ENCODE results near the gene AUTS2. TPM values are rescaled to one million over a fixed set of nuclear protein-coding genes. Genes with fewer than 3 reads are reported as not detected.

AUTS2 gene
- polyA plus RNA-seq, 1 donor (not counting 4 experiments of a cell fraction or from before 2014, with no cell fraction given) = 4.7 TPM

DNA sequence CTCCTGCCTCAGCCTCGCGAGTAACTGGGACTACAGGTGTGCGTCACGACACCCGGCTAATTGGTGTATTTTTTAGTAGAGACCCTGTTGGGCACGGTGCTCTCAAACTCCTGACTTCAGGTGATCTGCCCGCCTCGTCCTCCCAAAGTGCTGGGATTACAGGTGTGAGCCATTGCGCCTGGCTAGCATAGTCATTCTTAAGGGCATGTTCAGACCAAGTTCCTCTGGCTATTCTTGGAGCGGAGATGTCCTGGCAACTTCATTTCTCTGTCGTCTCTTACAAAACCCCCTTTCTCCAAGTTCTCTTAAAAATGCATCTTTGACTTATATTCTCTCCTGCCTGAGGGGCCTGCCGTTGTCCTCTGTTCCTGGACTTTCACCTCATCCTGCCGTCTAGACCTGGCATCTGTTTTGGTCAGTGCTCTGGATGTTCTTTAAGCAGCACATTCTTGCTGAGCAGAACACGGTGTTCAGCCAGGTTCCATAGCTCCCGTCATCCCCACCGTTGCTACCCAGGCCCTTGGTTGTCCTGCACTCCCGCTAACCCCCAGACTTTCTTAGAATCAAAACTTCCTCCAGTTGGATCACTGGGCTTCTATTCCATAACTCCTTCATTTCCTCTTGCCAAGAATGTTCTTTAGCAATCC, 1023.8 kb downstream of the AUTS2 start:
- Histone ChIP-seq H3K36me3 (ENCODE audit: control insufficient read depth in 2 of 2, extremely low read depth in 1 of 2, insufficient read depth in 2 of 2, low read length in 2 of 2) (no peaks in the 10 kb centered on the region), H3K4me1 (ENCODE audit: control insufficient read depth, extremely low read depth, insufficient read depth, low read length) (peaks cover 6% of the 10 kb centered on the region), H3K4me2 (ENCODE audit: control insufficient read depth, extremely low read depth, insufficient read depth, low read depth, low read length) (peak overlapping the region; percentile 9), H3K9ac (ENCODE audit: control insufficient read depth, extremely low read depth, insufficient read depth, low read length) (no peak overlapping the region), H3K4me3 (ENCODE audit: control insufficient read depth in 2 of 3, extremely low read depth in 1 of 3, insufficient read depth in 2 of 3, low read depth in 1 of 3, low read length in 3 of 3) (no peak overlapping the region), H4K20me1 (ENCODE audit: control insufficient read depth, extremely low read depth, insufficient read depth, low read length) (no peaks in the 10 kb centered on the region), H2AFZ (ENCODE audit: control insufficient read depth, low read length) (no peak overlapping the region), H3K9me1 (ENCODE audit: control insufficient read depth, extremely low read depth, insufficient read depth, low read length) (peaks cover 2% of the 10 kb centered on the region), H3K79me2 (ENCODE audit: control insufficient read depth, insufficient read depth, low read length) (no peaks in the 10 kb centered on the region), H3K9me3 (ENCODE audit: control insufficient read depth, low read depth, low read length) (no peaks in the 10 kb centered on the region), H3K27ac (ENCODE audit: control insufficient read depth, insufficient read depth, low read length) (no peak overlapping the region), H3K27me3 (ENCODE audit: control insufficient read depth, extremely low read depth, insufficient read depth, low read length) (no peaks in the 10 kb centered on the region)
- dilution Hi-C loops (cut with MboI; ENCODE audit: extremely low pct_ligation_motif_present, low sequenced_read_pairs) = no loop called here
- no peak for TF ChIP-seq EZH2 (IDR thresholded peaks at IDR 0.05; ENCODE audit: low read length)
- TF ChIP-seq, protein P1, sequence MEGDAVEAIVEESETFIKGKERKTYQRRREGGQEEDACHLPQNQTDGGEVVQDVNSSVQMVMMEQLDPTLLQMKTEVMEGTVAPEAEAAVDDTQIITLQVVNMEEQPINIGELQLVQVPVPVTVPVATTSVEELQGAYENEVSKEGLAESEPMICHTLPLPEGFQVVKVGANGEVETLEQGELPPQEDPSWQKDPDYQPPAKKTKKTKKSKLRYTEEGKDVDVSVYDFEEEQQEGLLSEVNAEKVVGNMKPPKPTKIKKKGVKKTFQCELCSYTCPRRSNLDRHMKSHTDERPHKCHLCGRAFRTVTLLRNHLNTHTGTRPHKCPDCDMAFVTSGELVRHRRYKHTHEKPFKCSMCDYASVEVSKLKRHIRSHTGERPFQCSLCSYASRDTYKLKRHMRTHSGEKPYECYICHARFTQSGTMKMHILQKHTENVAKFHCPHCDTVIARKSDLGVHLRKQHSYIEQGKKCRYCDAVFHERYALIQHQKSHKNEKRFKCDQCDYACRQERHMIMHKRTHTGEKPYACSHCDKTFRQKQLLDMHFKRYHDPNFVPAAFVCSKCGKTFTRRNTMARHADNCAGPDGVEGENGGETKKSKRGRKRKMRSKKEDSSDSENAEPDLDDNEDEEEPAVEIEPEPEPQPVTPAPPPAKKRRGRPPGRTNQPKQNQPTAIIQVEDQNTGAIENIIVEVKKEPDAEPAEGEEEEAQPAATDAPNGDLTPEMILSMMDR (optimal IDR thresholded peaks at IDR 0.05 in 1 of 3, IDR thresholded peaks at IDR 0.05 in 1 of 3, conservative IDR thresholded peaks at IDR 0.05 in 1 of 3; ENCODE audit: extremely low read depth in 1 of 3, insufficient read depth in 2 of 3, low read length in 3 of 3) = no peak
- DNase-seq (ENCODE audit: low read depth, low spot score) (no peak), FAIRE-seq (no peak)

DNA sequence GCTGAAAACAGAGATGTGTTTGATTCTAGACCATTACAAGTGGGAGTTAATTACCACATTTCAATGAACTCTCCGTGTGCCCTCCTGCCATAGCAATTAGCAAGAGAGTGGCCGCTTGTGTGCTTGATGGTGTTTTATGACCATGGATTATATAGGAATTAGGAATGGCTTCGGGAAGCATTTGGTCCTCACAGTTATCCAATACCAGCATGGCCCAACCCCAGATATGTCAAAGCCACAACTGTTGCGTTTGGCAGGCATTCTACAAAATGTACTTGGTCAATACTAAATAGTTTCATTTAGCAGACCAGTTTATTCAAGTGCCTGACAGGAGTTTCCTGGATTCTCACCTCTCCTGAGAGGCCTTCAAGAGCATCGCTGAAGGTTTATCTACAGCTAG, 1024.7 kb downstream of the AUTS2 start:
- Histone ChIP-seq H3K27ac (ENCODE audit: control insufficient read depth, insufficient read depth, low read length) (no peak overlapping the region), H3K27me3 (ENCODE audit: control insufficient read depth, extremely low read depth, insufficient read depth, low read length) (no peaks in the 10 kb centered on the region), H2AFZ (ENCODE audit: control insufficient read depth, low read length) (no peak overlapping the region), H3K4me1 (ENCODE audit: control insufficient read depth, extremely low read depth, insufficient read depth, low read length) (peaks cover 6% of the 10 kb centered on the region), H3K4me2 (ENCODE audit: control insufficient read depth, extremely low read depth, insufficient read depth, low read depth, low read length) (no peak overlapping the region), H3K9me3 (ENCODE audit: control insufficient read depth, low read depth, low read length) (no peaks in the 10 kb centered on the region), H3K9me1 (ENCODE audit: control insufficient read depth, extremely low read depth, insufficient read depth, low read length) (peaks cover 2% of the 10 kb centered on the region), H3K9ac (ENCODE audit: control insufficient read depth, extremely low read depth, insufficient read depth, low read length) (no peak overlapping the region), H4K20me1 (ENCODE audit: control insufficient read depth, extremely low read depth, insufficient read depth, low read length) (no peaks in the 10 kb centered on the region), H3K79me2 (ENCODE audit: control insufficient read depth, insufficient read depth, low read length) (no peaks in the 10 kb centered on the region), H3K4me3 (ENCODE audit: control insufficient read depth in 2 of 3, extremely low read depth in 1 of 3, insufficient read depth in 2 of 3, low read depth in 1 of 3, low read length in 3 of 3) (no peak overlapping the region), H3K36me3 (ENCODE audit: control insufficient read depth in 2 of 2, extremely low read depth in 1 of 2, insufficient read depth in 2 of 2, low read length in 2 of 2) (no peaks in the 10 kb centered on the region)
- TF ChIP-seq, protein P1 (optimal IDR thresholded peaks at IDR 0.05 in 1 of 3, IDR thresholded peaks at IDR 0.05 in 1 of 3, conservative IDR thresholded peaks at IDR 0.05 in 1 of 3; ENCODE audit: extremely low read depth in 1 of 3, insufficient read depth in 2 of 3, low read length in 3 of 3) = no peak
- no peak for TF ChIP-seq EZH2 (IDR thresholded peaks at IDR 0.05; ENCODE audit: low read length)
- DNase-seq (ENCODE audit: low read depth, low spot score) (no peak), FAIRE-seq (no peak)
- dilution Hi-C loops (cut with MboI; ENCODE audit: extremely low pct_ligation_motif_present, low sequenced_read_pairs) = no loop called here
